ENCODE measurements around the gene SEMA3D. TPM values are rescaled to one million over a fixed set of nuclear protein-coding genes. Genes with fewer than 3 reads are reported as not detected.

SEMA3D gene
- total RNA-seq, 1 donor from 2014 or later: 0.50 TPM

GRCh38 chr7:85111761-85112160 lies 75.1 kb downstream of the SEMA3D start:
- H3K27me3 ChIP-seq (ENCODE audit: control insufficient read depth, insufficient read depth, low read length): no peaks in the 10 kb centered on the region
- H3K4me3 ChIP-seq (ENCODE audit: low read depth, low read length): no peak overlapping the region
- DNase-seq (ENCODE audit: low read depth): no peak
- H3K36me3 ChIP-seq (ENCODE audit: control insufficient read depth, insufficient read depth, low read length): no peaks in the 10 kb centered on the region
- TF ChIP-seq CTCF (IDR thresholded peaks at IDR 0.05; ENCODE audit: insufficient read depth, low read length, poor library complexity, severe bottlenecking): no peak

GRCh38 chr7:85106719-85107118 lies 80.1 kb downstream of the SEMA3D start:
- Histone ChIP-seq H3K36me3 (ENCODE audit: control insufficient read depth, insufficient read depth, low read length) (no peaks in the 10 kb centered on the region), H3K27me3 (ENCODE audit: control insufficient read depth, insufficient read depth, low read length) (no peaks in the 10 kb centered on the region), H3K4me3 (ENCODE audit: low read depth, low read length) (no peak overlapping the region)
- TF ChIP-seq CTCF (IDR thresholded peaks at IDR 0.05; ENCODE audit: insufficient read depth, low read length, poor library complexity, severe bottlenecking): no peak
- DNase-seq (ENCODE audit: low read depth): no peak

GRCh38 chr7:85104432-85105205 lies 82.2 kb downstream of the SEMA3D start:
- Histone ChIP-seq H3K4me3 (ENCODE audit: low read depth, low read length) (no peak overlapping the region), H3K36me3 (ENCODE audit: control insufficient read depth, insufficient read depth, low read length) (no peaks in the 10 kb centered on the region), H3K27me3 (ENCODE audit: control insufficient read depth, insufficient read depth, low read length) (no peaks in the 10 kb centered on the region)
- DNase-seq (ENCODE audit: low read depth): no peak
- no peak for TF ChIP-seq CTCF (IDR thresholded peaks at IDR 0.05; ENCODE audit: insufficient read depth, low read length, poor library complexity, severe bottlenecking)

GRCh38 chr7:85103962-85104361 lies 82.9 kb downstream of the SEMA3D start:
- TF ChIP-seq CTCF (IDR thresholded peaks at IDR 0.05; ENCODE audit: insufficient read depth, low read length, poor library complexity, severe bottlenecking): no peak
- no peaks in the 10 kb centered on the region for H3K36me3 ChIP-seq (ENCODE audit: control insufficient read depth, insufficient read depth, low read length)
- DNase-seq (ENCODE audit: low read depth): no peak
- no peaks in the 10 kb centered on the region for H3K27me3 ChIP-seq (ENCODE audit: control insufficient read depth, insufficient read depth, low read length)
- no peak overlapping the region for H3K4me3 ChIP-seq (ENCODE audit: low read depth, low read length)

GRCh38 chr7:85103357-85103756 lies 83.5 kb downstream of the SEMA3D start:
- H3K36me3 ChIP-seq (ENCODE audit: control insufficient read depth, insufficient read depth, low read length): no peaks in the 10 kb centered on the region
- no peak for DNase-seq (ENCODE audit: low read depth)
- no peak for TF ChIP-seq CTCF (IDR thresholded peaks at IDR 0.05; ENCODE audit: insufficient read depth, low read length, poor library complexity, severe bottlenecking)
- no peak overlapping the region for H3K4me3 ChIP-seq (ENCODE audit: low read depth, low read length)
- H3K27me3 ChIP-seq (ENCODE audit: control insufficient read depth, insufficient read depth, low read length): no peaks in the 10 kb centered on the region

Data from kidney epithelial cell (primary cell).